Epithelial cell of esophagus (primary cell): ENCODE results near the gene LGR6.
"Not testable (repeated sequence)": the region's sequence is repeated elsewhere in the genome, so short reads cannot be mapped to it uniquely, and the experiment has no call there.

Experiments
- DNase-seq: peaks from one replicate; pipeline ENCODE4 v3.0.0; 2010; ENCODE audit warnings: low read depth
- H3K4me3 ChIP-seq: 2 replicates; pipeline ENCODE4 v1.5.1; 2011; ENCODE audit warnings: mild to moderate bottlenecking, low read length, control low read depth
- TF ChIP-seq, protein P1 (sequence below): IDR thresholded peaks from 2 replicates; pipeline ENCODE4 v1.5.1; 2011; ENCODE audit warnings: low read depth, mild to moderate bottlenecking, low read length, control low read depth, inconsistent platforms; ENCODE audit not compliant: insufficient read depth; ENCODE audit errors: missing control alignments

The LGR6 gene

DNA sequence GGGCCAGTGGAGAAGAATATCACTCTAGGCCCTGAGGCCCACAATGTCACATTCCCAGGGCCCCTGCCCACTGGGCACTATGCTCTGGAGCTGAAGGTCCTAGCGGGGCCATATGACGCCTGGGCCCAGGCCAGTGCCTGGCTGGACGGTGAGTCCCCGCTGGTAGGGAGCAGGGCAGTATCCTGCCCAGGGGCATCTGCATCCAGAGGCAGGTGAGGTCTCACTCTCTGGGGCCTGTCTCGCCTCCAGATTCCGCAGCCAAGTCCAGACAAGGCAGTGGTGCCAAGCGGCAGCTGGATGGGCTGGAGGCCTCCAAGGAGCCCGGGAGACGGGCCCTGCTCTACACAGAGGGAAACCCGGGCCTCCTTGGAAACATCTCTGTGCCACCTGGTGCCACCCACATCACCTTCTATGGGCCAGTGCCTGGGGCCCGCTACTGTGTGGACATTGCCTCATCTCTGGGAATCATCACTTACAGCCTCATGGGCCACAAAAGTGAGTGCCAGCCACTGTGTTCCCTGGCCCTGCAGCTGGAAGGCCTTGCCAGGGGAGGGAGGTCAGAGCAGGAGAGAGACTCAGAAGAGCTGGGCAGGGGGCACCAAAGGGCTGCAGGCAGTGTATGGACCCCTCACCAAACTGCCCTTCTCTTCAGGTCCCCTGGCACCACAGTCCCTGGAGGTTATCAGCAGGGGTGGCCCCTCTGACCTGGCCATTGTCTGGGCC lies 22.1 kb upstream of the LGR6 start:
- TF ChIP-seq, protein P1, sequence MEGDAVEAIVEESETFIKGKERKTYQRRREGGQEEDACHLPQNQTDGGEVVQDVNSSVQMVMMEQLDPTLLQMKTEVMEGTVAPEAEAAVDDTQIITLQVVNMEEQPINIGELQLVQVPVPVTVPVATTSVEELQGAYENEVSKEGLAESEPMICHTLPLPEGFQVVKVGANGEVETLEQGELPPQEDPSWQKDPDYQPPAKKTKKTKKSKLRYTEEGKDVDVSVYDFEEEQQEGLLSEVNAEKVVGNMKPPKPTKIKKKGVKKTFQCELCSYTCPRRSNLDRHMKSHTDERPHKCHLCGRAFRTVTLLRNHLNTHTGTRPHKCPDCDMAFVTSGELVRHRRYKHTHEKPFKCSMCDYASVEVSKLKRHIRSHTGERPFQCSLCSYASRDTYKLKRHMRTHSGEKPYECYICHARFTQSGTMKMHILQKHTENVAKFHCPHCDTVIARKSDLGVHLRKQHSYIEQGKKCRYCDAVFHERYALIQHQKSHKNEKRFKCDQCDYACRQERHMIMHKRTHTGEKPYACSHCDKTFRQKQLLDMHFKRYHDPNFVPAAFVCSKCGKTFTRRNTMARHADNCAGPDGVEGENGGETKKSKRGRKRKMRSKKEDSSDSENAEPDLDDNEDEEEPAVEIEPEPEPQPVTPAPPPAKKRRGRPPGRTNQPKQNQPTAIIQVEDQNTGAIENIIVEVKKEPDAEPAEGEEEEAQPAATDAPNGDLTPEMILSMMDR = no peak
- H3K4me3 ChIP-seq = no peak overlapping the region
- no peak for DNase-seq

DNA sequence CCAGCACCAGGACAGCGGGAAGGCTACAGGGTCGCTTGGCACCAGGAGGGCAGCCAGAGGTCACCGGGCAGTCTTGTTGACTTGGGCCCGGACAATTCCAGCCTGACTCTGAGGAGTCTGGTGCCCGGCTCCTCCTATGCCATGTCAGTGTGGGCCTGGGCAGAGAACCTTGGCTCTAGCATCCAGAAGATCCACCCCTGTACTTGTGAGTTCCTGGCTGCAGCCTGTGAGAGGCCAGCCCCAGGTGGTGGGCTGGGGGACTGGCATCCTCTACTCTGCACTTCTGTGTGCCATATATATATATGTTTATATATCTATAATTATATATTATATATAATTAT lies 21.6 kb upstream of the LGR6 start:
- H3K4me3 ChIP-seq = no peak overlapping the region
- no peak for DNase-seq
- TF ChIP-seq, protein P1 = no peak

DNA sequence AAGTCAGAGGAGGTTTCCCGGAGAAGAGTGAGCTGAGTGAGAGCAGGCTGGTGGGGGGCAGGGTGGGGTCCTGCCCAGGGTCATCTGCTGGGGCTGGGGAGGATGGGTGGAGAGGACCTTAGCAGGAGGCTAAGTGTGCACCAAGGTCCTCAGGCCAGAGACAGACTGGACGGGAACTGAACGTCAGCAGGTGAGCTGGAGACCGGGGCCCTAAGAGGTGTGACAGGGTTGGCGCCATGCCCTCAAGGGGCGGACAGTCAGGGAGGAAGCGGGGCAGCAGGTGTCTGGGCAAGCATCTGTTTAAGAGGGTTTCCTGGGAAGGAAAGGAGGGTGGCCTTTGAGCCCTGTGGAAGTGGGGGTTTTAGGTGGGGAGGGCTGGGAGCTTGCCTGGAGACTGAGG lies 19.6 kb upstream of the LGR6 start:
- TF ChIP-seq, protein P1 = no peak
- no peak for DNase-seq
- no peak overlapping the region for H3K4me3 ChIP-seq

DNA sequence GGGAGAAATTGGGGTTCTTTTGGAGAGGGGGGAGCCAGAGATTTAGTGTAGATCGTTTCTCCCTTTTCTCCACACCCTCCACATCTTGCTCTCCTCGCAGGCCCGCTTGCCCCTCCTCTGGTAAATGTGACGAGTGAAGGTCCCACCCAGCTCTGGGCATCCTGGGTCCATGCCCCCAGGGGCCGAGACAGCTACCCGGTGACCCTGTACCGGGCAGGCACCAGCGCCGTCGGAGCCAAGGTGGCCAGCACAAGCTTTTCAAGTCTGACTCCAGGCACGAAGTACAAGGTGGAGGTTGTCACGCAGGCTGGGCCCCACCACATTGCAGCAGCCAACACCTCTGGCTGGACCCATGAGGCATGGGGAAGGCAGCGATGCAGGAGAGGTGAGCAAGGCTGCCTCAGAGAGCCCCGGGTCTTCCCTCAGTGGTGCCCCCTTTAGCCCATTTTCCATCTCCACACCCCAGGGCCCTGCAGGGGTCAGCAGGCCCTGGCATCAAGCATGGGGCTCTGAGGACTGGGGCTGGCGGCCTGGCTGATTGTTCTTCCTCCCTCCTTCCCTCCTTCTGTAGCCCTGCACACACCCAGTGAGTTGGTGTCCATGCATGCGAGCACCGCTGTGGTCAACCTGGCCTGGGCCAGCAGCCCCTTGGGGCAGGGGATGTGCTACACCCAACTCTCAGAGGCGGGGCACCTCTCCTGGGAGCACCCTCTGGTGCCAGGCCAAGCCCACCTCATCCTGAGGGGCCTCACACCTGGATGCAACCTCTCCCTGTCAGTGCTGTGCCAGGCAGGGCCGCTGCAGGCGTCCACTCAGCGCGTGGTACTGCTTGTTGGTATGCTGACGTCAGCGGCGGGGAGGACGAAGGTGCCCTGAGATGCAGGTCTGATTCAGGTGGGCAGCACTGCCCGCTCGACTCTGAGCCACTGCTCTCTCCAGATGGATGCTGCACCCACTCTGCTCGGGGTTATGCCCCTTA lies 16.4 kb upstream of the LGR6 start:
- DNase-seq = no peak
- TF ChIP-seq, protein P1 = no peak
- H3K4me3 ChIP-seq = no peak overlapping the region

DNA sequence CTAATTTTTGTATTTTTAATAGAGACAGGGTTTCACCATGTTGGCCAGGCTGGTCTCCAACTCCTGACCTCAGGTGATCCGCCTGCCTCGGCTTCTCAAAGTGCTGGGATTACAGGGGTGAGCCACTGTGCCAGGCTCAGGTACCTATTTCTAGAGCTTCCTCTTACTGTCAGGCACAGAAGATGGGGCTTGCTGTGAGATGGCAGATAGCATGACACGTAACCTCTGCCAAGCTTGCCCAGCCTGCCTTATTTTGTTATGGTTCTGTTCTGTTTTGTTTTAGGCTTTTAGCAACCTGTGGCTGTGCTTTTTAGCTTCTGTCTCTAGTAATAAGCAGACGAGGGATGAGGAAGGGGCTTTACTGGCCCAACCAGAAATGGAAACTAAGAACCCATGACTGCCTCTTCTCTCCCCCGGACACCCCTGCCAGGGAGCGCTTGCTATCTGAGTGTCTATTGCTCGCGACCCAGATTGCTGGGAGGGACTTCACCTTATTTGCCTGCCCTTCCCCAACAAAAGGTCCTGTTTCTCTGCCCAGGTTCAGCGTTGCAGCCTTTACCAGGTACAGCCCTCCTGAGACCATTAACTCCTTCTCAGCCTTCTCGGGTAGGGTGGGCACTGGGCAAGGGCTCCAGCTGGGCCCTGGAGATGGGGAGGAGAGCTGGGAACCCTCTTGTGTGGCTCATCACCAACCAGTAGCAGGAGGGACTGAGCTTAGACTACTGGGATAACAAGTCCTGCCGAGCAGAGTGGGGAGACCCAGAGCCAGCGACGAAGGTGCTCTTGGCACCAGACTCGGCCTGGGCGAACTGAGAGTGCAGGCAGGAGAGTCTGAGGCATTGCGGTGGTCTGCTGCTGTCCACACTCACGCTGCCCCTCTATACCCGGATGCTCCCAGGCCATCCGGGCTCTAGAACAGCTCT lies 13.5 kb upstream of the LGR6 start:
- TF ChIP-seq, protein P1 = no peak
- H3K4me3 ChIP-seq = no peak overlapping the region
- DNase-seq = no peak

DNA sequence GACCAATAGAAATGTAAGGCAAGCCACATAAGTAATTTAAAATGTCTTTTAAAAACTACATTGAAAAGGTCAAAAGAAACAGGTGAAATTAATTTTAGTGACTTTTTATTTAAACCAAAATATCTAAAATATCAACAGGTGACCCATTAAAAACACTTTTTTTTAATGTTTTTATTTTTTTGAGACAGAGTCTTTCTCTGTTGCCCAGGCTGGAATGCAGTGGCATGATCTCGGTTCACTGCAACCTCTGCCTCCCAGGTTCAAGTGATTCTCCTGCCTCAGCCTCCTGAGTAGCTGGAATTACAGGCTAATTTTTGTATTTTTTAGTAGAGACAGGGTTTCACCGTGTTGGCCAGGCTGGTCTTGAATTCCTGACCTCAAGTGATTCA lies 12.9 kb upstream of the LGR6 start:
- H3K4me3 ChIP-seq, DNase-seq: not testable (repeated sequence)

DNA sequence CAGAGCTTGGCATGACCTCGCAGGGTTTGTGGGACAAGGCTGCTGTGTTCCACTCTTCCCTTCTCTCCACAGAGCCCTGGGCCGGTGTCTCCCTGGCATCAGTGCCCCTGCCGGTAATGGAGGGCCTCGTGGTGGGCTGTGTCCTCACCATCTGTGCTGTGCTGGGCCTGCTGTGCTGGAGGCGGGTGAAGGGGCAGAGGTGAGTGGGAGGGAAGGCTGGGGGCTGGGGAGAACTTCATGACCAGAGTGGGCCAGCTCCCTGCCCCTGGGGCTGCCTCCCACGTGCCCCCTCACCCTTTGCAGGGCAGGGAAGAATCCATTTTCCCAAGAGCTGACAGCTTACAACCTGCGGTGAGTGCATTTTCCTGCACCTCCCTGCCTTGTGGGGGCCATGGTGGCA lies 12.0 kb upstream of the LGR6 start:
- DNase-seq = no peak
- no peak overlapping the region for H3K4me3 ChIP-seq
- TF ChIP-seq, protein P1 = no peak
